Measurements from ENCODE around the gene SLC5A6.

The SLC5A6 gene

GRCh38 chr2:27238976-27239375 is 26.9 kb upstream of the SLC5A6 start:
- H3K4me3 ChIP-seq (ENCODE audit: low read length): no peak overlapping the region
- DNase-seq (ENCODE audit: low read depth, low spot score): no peak

- H3K4me3 ChIP-seq (ENCODE audit: low read length): no peak overlapping the region
- no peak for DNase-seq (ENCODE audit: low read depth, low spot score)
These were observed 25.4 kb upstream of the SLC5A6 start for GRCh38 chr2:27237341-27237945.

GRCh38 chr2:27236626-27237025 is 24.6 kb upstream of the SLC5A6 start:
- no peak overlapping the region for H3K4me3 ChIP-seq (ENCODE audit: low read length)
- no peak for DNase-seq (ENCODE audit: low read depth, low spot score)

GRCh38 chr2:27236136-27236535 is 24.1 kb upstream of the SLC5A6 start:
- no peak for DNase-seq (ENCODE audit: low read depth, low spot score)
- H3K4me3 ChIP-seq (ENCODE audit: low read length): no peak overlapping the region

- no peak for DNase-seq (ENCODE audit: low read depth, low spot score)
These were observed 21.3 kb upstream of the SLC5A6 start for GRCh38 chr2:27233341-27233740.

GRCh38 chr2:27231921-27232320 is 19.9 kb upstream of the SLC5A6 start:
- no peak overlapping the region for H3K4me3 ChIP-seq (ENCODE audit: low read length)

More at GRCh38 chr2:27233341-27233740, 21.3 kb upstream of the SLC5A6 start:
- no peak overlapping the region for H3K4me3 ChIP-seq (ENCODE audit: low read length)

GRCh38 chr2:27227501-27227900 is 15.4 kb upstream of the SLC5A6 start:
- no peak for DNase-seq (ENCODE audit: low read depth, low spot score)

More at GRCh38 chr2:27231921-27232320, 19.9 kb upstream of the SLC5A6 start:
- no peak for DNase-seq (ENCODE audit: low read depth, low spot score)

GRCh38 chr2:27225526-27225925 is 13.5 kb upstream of the SLC5A6 start:
- no peak overlapping the region for H3K4me3 ChIP-seq (ENCODE audit: low read length)
- no peak for DNase-seq (ENCODE audit: low read depth, low spot score)

More at GRCh38 chr2:27227501-27227900, 15.4 kb upstream of the SLC5A6 start:
- H3K4me3 ChIP-seq (ENCODE audit: low read length): no peak overlapping the region

- H3K4me3 ChIP-seq (ENCODE audit: low read length): no peak overlapping the region
- DNase-seq (ENCODE audit: low read depth, low spot score): no peak
These were observed 11.3 kb upstream of the SLC5A6 start for GRCh38 chr2:27223416-27223815.

- H3K4me3 ChIP-seq (ENCODE audit: low read length): no peak overlapping the region
- DNase-seq (ENCODE audit: low read depth, low spot score): no peak
These were observed 10.3 kb upstream of the SLC5A6 start for GRCh38 chr2:27222407-27222806.

- no peak for DNase-seq (ENCODE audit: low read depth, low spot score)
- no peak overlapping the region for H3K4me3 ChIP-seq (ENCODE audit: low read length)
These were observed 9.1 kb upstream of the SLC5A6 start for GRCh38 chr2:27221166-27221565.

- H3K4me3 ChIP-seq (ENCODE audit: low read length): no peak overlapping the region
- no peak for DNase-seq (ENCODE audit: low read depth, low spot score)
These were observed 8.0 kb upstream of the SLC5A6 start for GRCh38 chr2:27220091-27220490.

GRCh38 chr2:27219091-27219490 is 7.0 kb upstream of the SLC5A6 start:
- no peak overlapping the region for H3K4me3 ChIP-seq (ENCODE audit: low read length)
- DNase-seq (ENCODE audit: low read depth, low spot score): no peak

- DNase-seq (ENCODE audit: low read depth, low spot score): no peak
- peak overlapping the region; percentile 86 for H3K4me3 ChIP-seq (ENCODE audit: low read length)
These were observed 6.5 kb upstream of the SLC5A6 start for GRCh38 chr2:27218614-27219013.

GRCh38 chr2:27217173-27218121 is 5.4 kb upstream of the SLC5A6 start, which contains the start of gene CAD:
Gene CAD, plus strand, starts transcription at chr2:27217369. Its CDS starts 183 bp downstream, at chr2:27217552.
- H3K4me3 ChIP-seq (ENCODE audit: low read length): peak within 1 kb of the TSS; percentile 86
- DNase-seq (ENCODE audit: low read depth, low spot score): peak; percentile 85

GRCh38 chr2:27216416-27217137 is 4.5 kb upstream of the SLC5A6 start:
- peak overlapping the region; percentile 86 for H3K4me3 ChIP-seq (ENCODE audit: low read length)
- DNase-seq (ENCODE audit: low read depth, low spot score): no peak

- no peak overlapping the region for H3K4me3 ChIP-seq (ENCODE audit: low read length)
- no peak for DNase-seq (ENCODE audit: low read depth, low spot score)
These were observed 2.9 kb upstream of the SLC5A6 start for GRCh38 chr2:27214941-27215340.

- peak overlapping the region; percentile 76 for H3K4me3 ChIP-seq (ENCODE audit: low read length)
- peak; percentile 38 for DNase-seq (ENCODE audit: low read depth, low spot score)
These were observed 781 bp upstream of the SLC5A6 start for GRCh38 chr2:27212626-27213471.

All from Jurkat, Clone E6-1 (cell line).